GM10847 (cell line): ENCODE results near the gene PDZRN3.

Experiments used
- POLR2A ChIP-seq: IDR thresholded peaks from 2 replicates; pipeline ENCODE4 v1.6.1; 2011; ENCODE audit not compliant: insufficient read length; ENCODE audit errors: extremely low read depth

Gene PDZRN3

DNA sequence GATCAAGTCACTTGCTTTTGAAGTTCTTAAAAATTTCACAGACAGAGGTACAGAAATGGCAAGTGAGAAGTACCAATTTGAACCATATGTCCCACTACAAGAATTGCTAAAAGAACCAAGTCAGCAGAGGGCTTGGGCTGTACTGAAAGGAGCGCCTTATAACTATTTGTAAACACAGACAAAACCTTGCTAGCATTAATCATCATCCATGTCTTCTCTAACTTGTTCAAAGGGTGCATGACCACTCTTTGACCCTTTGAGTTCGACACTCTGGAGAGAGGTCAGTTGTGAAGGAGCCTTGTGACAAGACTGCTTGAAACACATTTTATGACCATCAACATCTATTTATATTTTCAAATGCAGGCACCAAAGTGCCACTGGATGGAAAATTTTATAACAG is 191.7 kb downstream of the PDZRN3 start:
- no peak for TF ChIP-seq POLR2A

DNA sequence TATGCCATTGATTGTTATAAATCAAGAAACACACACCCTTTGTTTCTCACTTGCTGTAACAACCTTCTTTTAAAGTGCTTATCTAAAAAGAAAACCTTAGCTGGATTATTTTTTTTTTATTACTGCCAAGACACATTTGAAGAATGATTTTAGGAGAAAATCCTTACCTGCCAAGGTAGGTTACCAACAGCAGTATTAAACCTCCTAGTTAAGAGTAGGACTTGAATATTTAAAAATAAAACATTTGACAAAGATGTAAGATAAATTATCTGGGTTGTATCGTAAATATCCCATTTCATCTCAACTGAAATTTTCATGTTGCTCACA is 192.1 kb downstream of the PDZRN3 start:
- no peak for TF ChIP-seq POLR2A

DNA sequence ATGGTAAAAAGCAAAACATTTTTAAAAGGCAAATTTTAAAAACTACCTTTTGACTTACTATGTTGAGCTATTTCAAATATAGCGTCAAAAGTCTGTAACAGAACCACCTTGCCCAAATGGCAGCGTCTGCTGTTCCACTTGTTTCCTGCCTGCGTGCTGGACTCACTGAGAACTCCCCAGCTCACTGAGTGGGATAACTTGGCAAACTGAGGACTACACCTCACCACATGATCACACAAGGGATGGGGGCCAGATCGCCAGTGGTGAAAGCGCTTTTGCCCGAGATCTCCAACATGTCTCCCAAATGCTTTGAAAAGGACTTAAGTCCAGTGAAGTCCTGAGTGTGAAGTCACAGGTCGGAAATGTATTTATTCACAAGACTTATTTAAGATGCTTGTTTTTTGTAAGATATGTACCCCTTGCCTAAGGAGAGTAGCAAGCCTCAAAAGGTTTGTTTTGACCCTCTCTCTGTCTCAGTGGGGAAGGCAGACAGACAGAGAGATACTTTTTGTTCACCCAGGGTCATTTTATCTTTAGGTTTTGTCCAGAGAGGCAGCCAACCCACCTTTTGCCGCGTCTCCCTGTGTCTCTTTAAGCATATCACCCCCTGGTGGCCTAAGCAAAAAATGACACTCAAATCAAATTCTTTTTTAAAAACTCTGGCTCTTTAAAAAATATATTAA is 192.6 kb downstream of the PDZRN3 start:
- no peak for TF ChIP-seq POLR2A

DNA sequence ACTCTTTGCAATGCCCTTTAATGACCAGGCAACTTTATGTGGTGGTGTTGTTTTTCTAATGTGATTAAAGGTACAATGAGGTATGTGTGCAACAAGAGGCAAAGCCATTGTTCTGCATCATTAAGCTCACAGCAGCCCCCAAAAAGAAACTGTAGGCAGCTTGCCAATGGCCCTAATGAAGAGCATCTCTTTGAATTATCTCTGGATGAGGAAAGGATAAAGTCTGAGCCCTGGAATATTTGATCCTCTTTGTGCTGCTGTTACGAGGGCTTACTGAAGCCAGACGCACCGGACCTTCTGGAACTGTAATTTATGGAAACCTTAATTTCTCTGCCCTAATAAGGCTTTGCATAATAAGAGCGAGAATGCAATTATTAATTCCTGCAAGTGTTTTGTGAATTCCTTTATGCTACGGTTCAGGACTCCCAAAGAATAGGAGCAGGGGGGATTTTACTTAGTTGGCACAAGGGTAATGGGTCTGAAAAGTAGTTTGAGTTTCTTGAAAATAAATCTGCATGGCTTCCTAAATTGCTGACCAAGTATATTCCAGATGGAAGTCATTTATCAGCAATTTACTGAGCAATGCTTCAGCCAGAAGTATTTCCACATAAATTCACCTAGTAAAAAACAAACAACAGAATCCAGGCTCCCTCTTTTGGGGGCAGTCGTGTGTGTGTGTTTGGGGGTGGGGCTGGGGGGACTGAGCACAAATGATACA is 193.4 kb downstream of the PDZRN3 start:
- no peak for TF ChIP-seq POLR2A

DNA sequence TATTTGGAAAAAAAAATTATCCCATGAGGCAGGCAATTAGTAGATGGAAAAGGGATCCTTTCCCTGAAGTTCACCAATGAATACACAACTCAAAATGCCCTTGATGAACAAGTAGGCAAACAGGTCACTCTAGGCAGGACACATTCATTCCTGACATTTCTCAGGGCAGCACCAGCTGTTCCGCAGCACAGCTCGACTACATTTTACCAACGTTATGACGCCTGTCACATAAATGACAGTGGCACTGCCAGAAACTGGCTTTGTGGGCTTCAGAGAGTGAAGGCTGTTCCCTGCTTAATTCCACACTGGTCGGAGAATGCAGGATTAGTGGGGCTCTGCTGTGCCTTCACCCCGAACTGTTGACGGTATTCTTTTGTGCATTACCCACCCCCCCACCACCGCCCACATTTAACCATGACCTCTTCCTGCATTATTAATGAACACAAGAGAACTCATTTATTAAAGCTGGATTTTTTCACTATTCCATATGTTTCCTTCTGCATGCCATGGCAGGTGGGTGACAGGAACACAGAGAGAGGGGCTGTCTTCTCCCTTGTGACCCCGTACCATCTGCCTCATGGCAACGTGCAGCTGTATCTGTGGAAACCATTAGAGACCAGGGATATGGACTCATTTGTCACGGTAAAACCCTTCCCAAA is 197.6 kb downstream of the PDZRN3 start:
- no peak for TF ChIP-seq POLR2A

DNA sequence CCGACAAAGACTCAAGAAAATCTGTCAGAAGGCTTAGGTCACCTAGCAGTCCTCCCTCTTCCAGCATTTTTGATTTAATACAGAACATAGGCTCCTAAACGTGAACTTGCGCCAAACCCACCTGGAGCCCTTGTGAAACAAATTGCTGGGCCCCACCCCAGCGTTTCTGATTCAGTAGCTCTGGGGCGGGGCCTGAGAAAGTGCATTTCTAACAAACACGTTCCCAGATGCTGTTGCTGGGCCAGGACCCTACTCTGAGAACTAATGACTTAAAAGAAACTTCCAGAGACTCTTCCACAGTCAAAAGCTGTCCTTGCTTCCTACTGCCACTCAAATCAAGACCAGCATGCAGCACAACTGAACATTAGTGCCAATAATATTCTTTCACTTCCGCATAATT is 198.1 kb downstream of the PDZRN3 start:
- TF ChIP-seq POLR2A, result no peak

DNA sequence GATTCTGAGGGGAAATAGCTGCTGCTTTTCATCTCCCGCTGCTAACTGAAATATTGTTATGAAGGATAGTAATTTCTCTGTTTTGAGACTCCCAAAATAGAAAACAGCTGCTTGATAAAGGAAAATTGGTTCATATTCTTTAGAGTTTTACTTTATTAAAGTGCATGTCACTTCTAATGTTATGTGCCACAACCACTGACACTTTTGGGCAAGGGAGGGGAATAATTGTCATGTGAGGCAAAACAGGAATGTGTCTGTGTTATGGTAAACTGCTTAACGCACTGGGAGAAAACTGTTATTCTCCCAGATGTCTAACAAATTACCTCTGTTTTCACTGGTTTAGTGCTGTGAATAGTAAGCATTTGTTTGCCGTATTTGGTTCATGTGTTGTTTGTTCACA is 201.6 kb downstream of the PDZRN3 start:
- TF ChIP-seq POLR2A, result no peak

DNA sequence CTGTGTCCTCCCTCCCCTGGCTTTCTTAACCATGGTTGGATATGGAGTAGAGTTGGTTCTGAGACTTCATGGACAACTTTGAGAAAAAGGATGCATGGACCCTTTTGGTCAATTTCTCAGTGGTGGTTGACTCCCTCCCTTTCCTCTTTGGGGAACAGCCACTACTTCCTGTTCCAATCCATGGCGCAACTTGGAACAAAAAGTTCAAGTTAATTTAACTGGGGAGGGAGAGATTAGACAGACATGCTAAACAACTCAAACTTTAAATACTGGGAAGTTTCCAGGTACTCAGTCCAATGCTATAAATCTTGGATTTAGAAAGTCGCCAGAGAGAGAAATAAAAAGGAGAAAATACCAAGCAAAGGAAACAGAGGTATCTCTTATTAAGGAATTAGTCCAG is 202.2 kb downstream of the PDZRN3 start:
- TF ChIP-seq POLR2A, result no peak

DNA sequence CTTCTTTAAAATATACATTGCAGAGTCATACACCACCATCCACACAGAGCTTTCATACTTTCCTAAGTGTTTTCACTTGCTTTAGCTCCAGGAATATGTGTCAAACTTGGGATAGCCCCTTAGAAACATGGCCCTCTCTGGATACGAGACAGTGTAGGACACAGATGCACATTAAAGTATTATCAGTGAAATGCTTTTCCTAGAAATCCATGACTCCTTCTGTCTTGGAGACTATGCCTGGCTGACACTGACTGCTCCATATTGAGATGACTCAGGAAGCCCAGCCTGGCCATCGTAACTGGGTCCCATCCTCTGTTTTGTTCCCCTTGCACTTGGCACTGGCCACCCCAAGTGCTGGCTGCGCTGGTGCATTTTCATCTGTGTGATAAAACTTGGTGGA is 204.8 kb downstream of the PDZRN3 start:
- TF ChIP-seq POLR2A, result no peak

DNA sequence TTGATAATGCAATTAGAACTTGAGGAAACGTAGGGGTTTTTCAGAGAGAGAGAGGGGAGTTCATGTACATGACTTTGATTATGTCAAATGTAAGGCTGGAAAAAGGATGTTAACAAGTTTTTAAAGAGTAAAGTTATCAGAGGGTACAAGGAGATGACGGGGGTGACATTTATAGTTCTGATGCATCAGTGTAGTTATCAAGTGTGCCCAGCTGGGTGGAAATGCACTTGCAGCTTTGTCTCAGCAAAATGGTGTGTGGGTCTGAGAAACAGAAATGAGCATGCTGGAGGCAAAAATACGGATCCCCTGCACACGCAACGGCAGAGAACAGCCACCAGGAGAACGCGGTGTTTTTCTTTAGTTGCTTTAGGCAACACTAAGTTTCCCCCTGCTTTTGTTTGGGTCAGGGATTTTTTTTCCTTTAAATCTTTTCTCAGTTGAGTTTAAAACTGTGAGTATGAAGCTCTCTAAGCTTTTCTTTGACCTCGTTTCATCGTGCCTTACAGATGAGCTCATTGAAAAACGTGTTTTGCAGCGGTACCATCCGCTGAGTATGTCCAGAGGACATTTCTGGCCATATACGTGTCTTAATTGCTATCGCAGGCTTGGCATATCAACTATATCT is 205.4 kb downstream of the PDZRN3 start:
- no peak for TF ChIP-seq POLR2A

DNA sequence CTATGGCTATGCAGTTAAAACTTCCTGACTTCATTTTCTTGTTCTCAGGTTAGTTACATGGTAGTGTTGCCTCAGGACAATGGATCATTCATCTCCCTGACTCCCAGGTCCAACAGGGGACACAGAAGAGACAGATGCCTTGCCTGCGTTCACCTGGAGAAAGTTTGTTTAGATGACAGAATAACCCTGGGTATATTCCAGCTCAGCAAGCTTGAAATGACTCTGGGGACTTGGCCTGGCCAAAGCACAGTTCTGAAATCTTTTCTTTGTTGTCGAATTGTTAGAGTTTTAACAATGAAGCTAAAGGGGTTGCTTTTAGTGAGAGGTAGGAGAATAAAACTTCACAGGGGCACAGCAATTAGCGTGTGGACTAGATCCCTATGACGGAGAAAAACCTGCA is 206.1 kb downstream of the PDZRN3 start:
- TF ChIP-seq POLR2A, result no peak

DNA sequence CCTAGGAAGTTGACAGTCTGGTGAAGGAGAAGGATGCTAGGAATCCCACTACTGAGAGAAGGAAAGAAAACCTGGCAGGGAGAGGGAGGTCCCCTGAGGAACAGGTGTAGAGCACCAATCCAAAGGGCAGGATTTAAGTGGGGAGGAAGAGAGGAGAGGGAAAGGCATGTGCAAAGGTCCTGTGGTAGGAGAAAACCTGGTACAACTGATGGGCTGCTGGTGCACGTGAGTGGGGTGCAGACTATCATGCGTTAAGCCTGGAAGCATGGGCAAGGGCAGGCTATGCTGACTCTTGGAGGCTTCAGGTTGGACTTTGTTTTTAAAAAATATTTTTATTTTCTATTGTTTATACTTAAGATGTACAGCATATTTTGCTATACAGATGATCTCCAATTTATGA is 209.6 kb downstream of the PDZRN3 start:
- TF ChIP-seq POLR2A, result no peak

DNA sequence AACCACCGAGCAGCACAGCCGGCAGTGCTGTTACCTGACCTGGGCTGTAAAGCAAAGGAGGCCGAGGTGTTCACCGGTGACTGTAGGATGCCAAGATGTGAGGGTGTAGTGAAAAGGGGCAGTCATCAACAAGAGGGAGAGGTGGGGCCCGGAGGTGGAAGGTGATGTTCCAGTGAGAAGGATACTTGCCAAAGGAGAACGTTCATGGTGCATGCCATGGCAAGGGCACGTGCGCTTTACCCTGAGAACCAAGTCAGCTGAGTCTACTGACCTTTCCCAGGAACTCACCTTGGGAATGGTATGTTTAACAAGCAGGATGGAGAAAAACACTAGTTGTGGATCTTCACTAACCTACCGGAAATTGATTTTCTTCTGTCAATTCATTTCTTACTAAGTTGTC is 211.1 kb downstream of the PDZRN3 start:
- TF ChIP-seq POLR2A, result no peak

DNA sequence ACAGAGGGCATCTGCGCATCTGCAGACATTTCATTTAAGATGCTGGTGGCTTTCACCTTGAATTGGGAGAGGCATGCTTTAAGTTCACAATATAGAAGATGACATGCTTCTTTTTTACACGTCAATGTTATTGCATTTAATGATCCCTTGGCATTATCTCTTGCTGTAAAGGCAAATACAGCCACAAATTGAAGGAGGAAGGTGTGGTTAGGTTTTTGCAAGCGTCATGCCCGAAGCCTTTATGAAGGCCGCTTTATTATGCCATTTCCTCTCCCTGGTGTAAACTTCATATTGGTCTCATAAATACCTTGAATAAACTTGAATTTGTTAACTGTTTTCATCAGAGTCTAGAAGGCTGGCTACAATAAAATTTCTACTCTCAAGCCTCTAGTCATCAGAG is 212.7 kb downstream of the PDZRN3 start:
- TF ChIP-seq POLR2A, result no peak

DNA sequence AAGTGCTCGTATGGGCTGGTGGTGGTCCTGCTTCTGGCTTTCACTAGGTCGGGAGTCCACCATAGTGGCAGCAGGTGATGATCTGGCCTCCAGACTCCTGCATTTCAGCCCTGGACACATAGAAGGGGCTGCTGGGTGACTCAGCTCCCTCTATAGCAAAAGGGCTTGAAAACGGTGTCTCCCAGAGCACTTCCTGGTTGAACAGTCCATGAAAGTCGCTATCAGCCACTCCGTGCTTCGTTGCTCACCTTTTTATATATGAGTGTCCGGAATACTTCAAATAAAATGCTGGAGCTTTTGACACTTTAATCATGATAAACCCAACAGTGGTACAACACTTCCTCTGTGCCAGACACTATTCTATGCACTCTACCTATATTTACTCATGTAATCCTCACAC is 213.2 kb downstream of the PDZRN3 start:
- TF ChIP-seq POLR2A, result no peak

DNA sequence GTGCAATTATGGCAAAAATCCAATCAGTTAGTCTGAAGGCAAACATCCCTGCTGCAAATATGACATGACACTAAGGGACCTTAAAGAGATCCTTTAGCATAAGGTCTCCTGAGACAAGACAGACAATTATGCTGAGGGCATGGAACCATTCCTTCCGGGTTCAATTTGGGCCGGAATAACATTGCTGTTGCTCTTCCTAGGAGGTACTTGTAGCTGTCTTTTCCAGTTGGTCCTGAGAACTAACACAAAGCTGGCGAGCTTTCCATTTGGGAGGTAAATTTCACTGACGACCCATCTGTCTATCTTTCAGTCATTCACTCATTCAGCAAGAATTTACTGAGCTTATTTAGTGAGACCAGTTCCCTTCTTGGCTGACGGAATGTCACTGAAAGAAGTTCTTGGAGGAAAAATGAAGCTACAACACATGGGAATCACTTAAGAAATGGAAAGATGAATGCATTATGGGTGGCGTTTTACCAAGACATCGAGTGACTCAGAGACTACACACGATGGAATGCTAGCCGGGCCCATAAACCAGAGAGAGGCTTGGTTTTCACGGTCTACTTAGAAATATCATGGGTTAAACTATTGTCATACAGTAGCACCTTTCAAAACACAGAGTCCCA is 215.5 kb downstream of the PDZRN3 start:
- no peak for TF ChIP-seq POLR2A
